PFSK-1 (cell line): ENCODE measurements around the gene TECTB.

Experiments used
- POLR2AphosphoS5 ChIP-seq: IDR thresholded peaks from 2 replicates; pipeline ENCODE4 v1.6.1; 2012; ENCODE audit warnings: low read depth, mild to moderate bottlenecking, control low read depth, low read length, moderate library complexity
- REST ChIP-seq, 2 experiments: IDR thresholded peaks; 2 replicates each; pipeline versions ENCODE4 v1.6.1 to v1.8.0; 2011 to 2012; ENCODE audit warnings: low read depth in 2 of 2, low read length in 2 of 2, control low read depth in 1 of 2, inconsistent platforms in 1 of 2, mild to moderate bottlenecking in 1 of 2, moderate library complexity in 1 of 2; ENCODE audit not compliant: insufficient read depth in 1 of 2
- TAF1 ChIP-seq: IDR thresholded peaks from 2 replicates; pipeline ENCODE4 v1.6.1; 2012; ENCODE audit warnings: low read length, control low read depth, borderline replicate concordance; ENCODE audit not compliant: insufficient read depth

- TF ChIP-seq POLR2AphosphoS5 (no peak), REST (IDR thresholded peaks at IDR 0.05; ENCODE audit: insufficient read depth in 1 of 2, low read depth in 2 of 2, low read length in 2 of 2) (no peak), TAF1 (no peak)
Measured at GRCh38 chr10:112265745-112266144, 17.5 kb upstream of the TECTB start.
